ENCODE data around the gene THAP4. TPM values are rescaled to one million over a fixed set of nuclear protein-coding genes. Genes with fewer than 3 reads are reported as not detected.

THAP4 gene
- total RNA-seq, 4 donors from 2014 or later, result 46.4 to 56.2 (median 51.2) TPM

- Histone ChIP-seq H3K4me3 (no peak overlapping the region), H3K36me3 (no peaks in the 10 kb centered on the region), H3K9me3 (no peaks in the 10 kb centered on the region), H3K4me1 (peaks cover 14% of the 10 kb centered on the region), H3K27ac (no peak overlapping the region), H3K27me3 (peaks cover 24% of the 10 kb centered on the region)
- TF ChIP-seq EP300 (IDR thresholded peaks at IDR 0.05) (no peak), CTCF (IDR thresholded peaks at IDR 0.05) (no peak), POLR2A (IDR thresholded peaks at IDR 0.05) (no peak), POLR2AphosphoS5 (IDR thresholded peaks at IDR 0.05) (no peak)
- no peak for DNase-seq (ENCODE audit: low spot score in 2 of 2)
- 77% methylated on average over 11 of the region's 21 CpGs for WGBS
These were observed 86.1 kb downstream of the THAP4 start for GRCh38 chr2:241550616-241551580.

GRCh38 chr2:241548451-241548835 is 88.5 kb downstream of the THAP4 start:
- Histone ChIP-seq H3K4me3 (no peak overlapping the region), H3K4me1 (peaks cover 14% of the 10 kb centered on the region), H3K36me3 (no peaks in the 10 kb centered on the region), H3K9me3 (no peaks in the 10 kb centered on the region), H3K27me3 (peaks cover 26% of the 10 kb centered on the region), H3K27ac (no peak overlapping the region)
- no peak for TF ChIP-seq POLR2AphosphoS5 (IDR thresholded peaks at IDR 0.05)
- TF ChIP-seq POLR2A (IDR thresholded peaks at IDR 0.05), result no peak
- TF ChIP-seq CTCF (IDR thresholded peaks at IDR 0.05), result no peak
- no peak for TF ChIP-seq EP300 (IDR thresholded peaks at IDR 0.05)
- 86% methylated on average over 3 of the region's 3 CpGs for WGBS
- no peak for DNase-seq (ENCODE audit: low spot score in 2 of 2)

GRCh38 chr2:241547781-241548450 is 89.0 kb downstream of the THAP4 start:
- Histone ChIP-seq H3K36me3 (no peaks in the 10 kb centered on the region), H3K27ac (no peak overlapping the region), H3K27me3 (peaks cover 26% of the 10 kb centered on the region), H3K9me3 (no peaks in the 10 kb centered on the region), H3K4me1 (peaks cover 14% of the 10 kb centered on the region), H3K4me3 (no peak overlapping the region)
- WGBS, result 92% methylated on average over 13 of the region's 16 CpGs
- no peak for DNase-seq (ENCODE audit: low spot score in 2 of 2)
- no peak for TF ChIP-seq EP300 (IDR thresholded peaks at IDR 0.05)
- TF ChIP-seq CTCF (IDR thresholded peaks at IDR 0.05), result no peak
- TF ChIP-seq POLR2A (IDR thresholded peaks at IDR 0.05), result no peak
- TF ChIP-seq POLR2AphosphoS5 (IDR thresholded peaks at IDR 0.05), result no peak

GRCh38 chr2:241546771-241547498 is 90.0 kb downstream of the THAP4 start:
- TF ChIP-seq POLR2AphosphoS5 (IDR thresholded peaks at IDR 0.05) (no peak), POLR2A (IDR thresholded peaks at IDR 0.05) (no peak), EP300 (IDR thresholded peaks at IDR 0.05) (no peak)
- Histone ChIP-seq H3K27ac (no peak overlapping the region), H3K9me3 (no peaks in the 10 kb centered on the region), H3K4me1 (peaks cover 8% of the 10 kb centered on the region), H3K27me3 (peaks cover 26% of the 10 kb centered on the region), H3K4me3 (no peak overlapping the region), H3K36me3 (no peaks in the 10 kb centered on the region)
- 25% methylated on average over 25 of the region's 25 CpGs for WGBS
- DNase-seq (ENCODE audit: low spot score in 2 of 2), result no peak

- H3K4me1 ChIP-seq, result peaks cover 16% of the 10 kb centered on the region
- H3K9me3 ChIP-seq, result no peaks in the 10 kb centered on the region
- WGBS, result 70% methylated on average over 12 of the region's 12 CpGs
- TF ChIP-seq EP300 (IDR thresholded peaks at IDR 0.05) (no peak), POLR2A (IDR thresholded peaks at IDR 0.05) (no peak), CTCF (IDR thresholded peaks at IDR 0.05) (no peak), POLR2AphosphoS5 (IDR thresholded peaks at IDR 0.05) (no peak)
- peaks cover 28% of the 10 kb centered on the region for H3K27me3 ChIP-seq
- H3K36me3 ChIP-seq, result no peaks in the 10 kb centered on the region
- DNase-seq (ENCODE audit: low spot score in 2 of 2), result no peak
- no peak overlapping the region for H3K4me3 ChIP-seq
- H3K27ac ChIP-seq, result no peak overlapping the region
These were observed 91.2 kb downstream of the THAP4 start for GRCh38 chr2:241545523-241546473.
